ENCODE data around the gene ULK4.

DNA sequence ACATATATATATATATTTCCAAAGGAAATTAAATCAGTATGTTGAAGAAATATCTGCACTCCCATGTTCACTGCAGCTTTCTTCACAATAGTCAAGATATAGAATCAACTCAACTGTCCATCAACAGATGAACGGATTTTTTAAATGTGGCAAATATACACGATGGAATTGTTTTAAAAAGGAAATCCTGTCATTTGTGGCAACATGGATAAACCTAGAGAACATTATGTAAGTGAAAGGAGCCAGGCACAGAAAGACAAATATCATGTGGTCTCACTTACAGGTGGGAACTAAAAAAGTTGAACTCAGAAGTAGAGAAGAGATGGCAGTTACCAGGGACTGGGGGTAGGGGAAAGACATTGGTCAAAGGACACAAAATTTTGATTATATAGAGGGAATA is 253.7 kb downstream of the ULK4 start:
- TF ChIP-seq, protein P1, sequence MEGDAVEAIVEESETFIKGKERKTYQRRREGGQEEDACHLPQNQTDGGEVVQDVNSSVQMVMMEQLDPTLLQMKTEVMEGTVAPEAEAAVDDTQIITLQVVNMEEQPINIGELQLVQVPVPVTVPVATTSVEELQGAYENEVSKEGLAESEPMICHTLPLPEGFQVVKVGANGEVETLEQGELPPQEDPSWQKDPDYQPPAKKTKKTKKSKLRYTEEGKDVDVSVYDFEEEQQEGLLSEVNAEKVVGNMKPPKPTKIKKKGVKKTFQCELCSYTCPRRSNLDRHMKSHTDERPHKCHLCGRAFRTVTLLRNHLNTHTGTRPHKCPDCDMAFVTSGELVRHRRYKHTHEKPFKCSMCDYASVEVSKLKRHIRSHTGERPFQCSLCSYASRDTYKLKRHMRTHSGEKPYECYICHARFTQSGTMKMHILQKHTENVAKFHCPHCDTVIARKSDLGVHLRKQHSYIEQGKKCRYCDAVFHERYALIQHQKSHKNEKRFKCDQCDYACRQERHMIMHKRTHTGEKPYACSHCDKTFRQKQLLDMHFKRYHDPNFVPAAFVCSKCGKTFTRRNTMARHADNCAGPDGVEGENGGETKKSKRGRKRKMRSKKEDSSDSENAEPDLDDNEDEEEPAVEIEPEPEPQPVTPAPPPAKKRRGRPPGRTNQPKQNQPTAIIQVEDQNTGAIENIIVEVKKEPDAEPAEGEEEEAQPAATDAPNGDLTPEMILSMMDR (IDR thresholded peaks at IDR 0.05 in 4 of 5, conservative IDR thresholded peaks at IDR 0.05 in 1 of 5): no peak
- TF ChIP-seq POLR2A (IDR thresholded peaks at IDR 0.05): no peak

Measured in gastrocnemius medialis (tissue), 4 donors.